ENCODE data around the gene ORM1. TPM values are rescaled to one million over a fixed set of nuclear protein-coding genes. Genes with fewer than 3 reads are reported as not detected.
A peak's percentile ranks its signal among the peaks of the same experiment; 100 is the strongest.

The ORM1 gene
- total RNA-seq, 1 donor from 2014 or later: 1.2 TPM

- intact Hi-C loops (cut with DNase I): no loop called here
- DNase-seq (no peak), ATAC-seq (ENCODE audit: poor library complexity) (no peak)
These were observed 47.5 kb downstream of the ORM1 start for GRCh38 chr9:114370251-114370967.

DNA sequence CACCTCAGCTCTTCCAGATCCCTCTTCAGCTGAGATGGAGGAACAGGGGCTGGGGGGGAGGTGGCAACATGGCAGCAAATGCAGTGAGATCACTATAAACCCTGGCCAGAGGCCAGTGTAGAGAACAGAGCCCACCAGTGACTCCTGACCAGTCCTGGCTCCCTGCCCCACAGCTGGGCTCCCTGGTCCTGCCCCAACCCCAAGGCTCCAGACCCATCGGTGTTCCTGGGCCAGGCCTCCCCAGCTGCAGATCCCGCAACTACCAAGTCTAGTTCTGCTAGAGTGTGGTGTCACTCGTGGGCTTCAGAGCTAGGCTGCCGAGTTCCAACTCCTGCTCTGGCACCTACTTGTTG is 48.0 kb downstream of the ORM1 start:
- no peak for DNase-seq
- intact Hi-C loops (cut with DNase I): no loop called here
- ATAC-seq (ENCODE audit: poor library complexity): no peak

- ATAC-seq (ENCODE audit: poor library complexity) (no peak), DNase-seq (no peak)
- intact Hi-C loops (cut with DNase I): no loop called here
These were observed 48.5 kb downstream of the ORM1 start for GRCh38 chr9:114371343-114371944.

DNA sequence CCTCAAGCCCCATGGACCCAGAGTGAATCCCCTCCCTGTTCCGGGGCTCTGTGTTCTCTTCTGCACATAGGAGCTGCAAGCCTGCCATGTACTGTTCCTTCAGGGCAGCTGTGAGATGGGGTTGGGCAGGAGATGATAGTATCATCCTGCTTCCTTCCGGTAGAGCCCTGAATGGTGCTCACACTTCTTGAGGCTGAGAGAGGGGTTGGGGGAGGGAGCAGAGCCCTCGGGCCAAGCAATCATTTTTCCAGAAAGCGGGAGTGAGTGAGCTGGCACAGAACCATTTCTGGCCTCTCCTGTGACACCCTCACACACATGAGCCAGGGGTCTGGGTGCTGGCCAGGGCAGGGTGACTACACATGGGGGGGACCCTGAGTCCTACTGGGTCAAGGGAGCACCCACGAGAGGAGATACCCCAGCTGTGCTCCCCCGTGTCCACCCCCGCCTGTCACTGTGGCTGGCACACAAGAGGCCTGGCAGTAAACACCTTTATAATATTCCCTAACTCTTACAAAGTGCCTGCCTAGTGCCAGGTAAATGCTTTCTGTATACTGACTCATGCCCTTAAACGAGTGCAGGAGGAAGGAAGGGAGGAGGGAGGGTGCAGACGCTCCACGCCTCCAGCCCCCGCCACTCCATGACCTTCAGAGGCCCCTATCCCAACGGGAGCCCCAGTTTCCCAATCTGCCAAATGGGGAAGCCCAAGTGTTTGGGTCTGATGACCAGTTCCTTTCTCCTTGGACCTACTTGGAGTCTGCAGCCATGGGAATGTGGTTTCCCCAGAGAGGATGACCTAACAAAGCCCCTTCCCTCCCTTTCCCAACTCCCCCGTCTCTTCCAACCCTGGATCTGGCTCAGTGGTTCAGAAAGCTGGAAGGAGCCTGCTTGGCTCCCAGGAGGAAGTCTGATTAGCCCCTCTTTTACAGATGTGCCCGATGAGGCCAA is 49.3 kb downstream of the ORM1 start:
- ATAC-seq (ENCODE audit: poor library complexity) (peak; percentile 46), DNase-seq (no peak)
- intact Hi-C loops (cut with DNase I): no loop called here

DNA sequence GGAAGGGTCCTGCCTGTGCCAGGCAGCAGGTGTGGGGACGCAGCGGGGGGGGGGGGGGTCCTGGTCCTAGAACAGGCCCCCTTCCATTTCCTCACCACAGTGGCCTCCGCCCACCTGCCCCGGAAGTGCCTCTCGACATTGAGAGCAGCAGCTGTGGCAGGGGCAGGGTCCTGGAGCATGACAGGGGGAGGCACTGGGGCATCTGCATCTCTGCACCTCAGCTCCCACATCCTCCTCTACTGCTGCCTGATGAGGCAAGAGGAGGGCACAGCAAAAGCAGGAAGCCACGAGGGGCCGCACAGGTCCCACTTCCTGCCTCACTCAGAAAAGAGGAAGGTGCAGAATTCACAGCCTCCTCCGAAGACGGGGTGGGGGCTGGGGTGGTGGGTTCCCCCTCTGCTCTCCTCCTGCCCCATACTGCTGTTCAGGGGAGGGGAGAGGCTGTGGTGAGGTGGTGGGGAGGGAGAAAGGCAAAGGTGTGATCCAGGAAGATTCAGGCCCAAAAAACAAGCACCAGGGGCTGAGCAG is 50.1 kb downstream of the ORM1 start:
- intact Hi-C loops (cut with DNase I): no loop called here

GRCh38 chr9:114373960-114374730 is 51.2 kb downstream of the ORM1 start:
- ATAC-seq (ENCODE audit: poor library complexity) (no peak), DNase-seq (no peak)
- intact Hi-C loops (cut with DNase I): no loop called here

More for the DNA sequence above, 50.1 kb downstream of the ORM1 start:
- peak; percentile 82 for DNase-seq
- peak; percentile 66 for ATAC-seq (ENCODE audit: poor library complexity)

- intact Hi-C loops (cut with DNase I): no loop called here
- no peak for DNase-seq
- no peak for ATAC-seq (ENCODE audit: poor library complexity)
These were observed 52.0 kb downstream of the ORM1 start for GRCh38 chr9:114374936-114375335.

- intact Hi-C loops (cut with DNase I): no loop called here
- ATAC-seq (ENCODE audit: poor library complexity) (no peak), DNase-seq (no peak)
These were observed 52.7 kb downstream of the ORM1 start for GRCh38 chr9:114375386-114376175.

Other genes starting within 250 kb of the ORM1 start
- 0.51 TPM for gene AMBP, start 244.8 kb upstream of the ORM1 start, total RNA-seq
- not detected for gene KIF12, start 223.8 kb upstream of the ORM1 start, total RNA-seq
- 8.0 TPM for gene COL27A1, start 167.6 kb upstream of the ORM1 start, total RNA-seq
- not detected for gene ORM2, start 6.8 kb downstream of the ORM1 start, total RNA-seq
- 4.6 TPM for gene AKNA, start 64.9 kb downstream of the ORM1 start, total RNA-seq
- 0.56 TPM for gene WHRN, start 182.4 kb downstream of the ORM1 start, total RNA-seq